ENCODE data around the gene SLC29A1. TPM values are rescaled to one million over a fixed set of nuclear protein-coding genes. Genes with fewer than 3 reads are reported as not detected.
A peak's percentile ranks its signal among the peaks of the same experiment; 100 is the strongest.

Gene SLC29A1
- total and polyA plus RNA-seq, 4 donors = 19.1 to 42.7 (median 26.4) TPM

DNA sequence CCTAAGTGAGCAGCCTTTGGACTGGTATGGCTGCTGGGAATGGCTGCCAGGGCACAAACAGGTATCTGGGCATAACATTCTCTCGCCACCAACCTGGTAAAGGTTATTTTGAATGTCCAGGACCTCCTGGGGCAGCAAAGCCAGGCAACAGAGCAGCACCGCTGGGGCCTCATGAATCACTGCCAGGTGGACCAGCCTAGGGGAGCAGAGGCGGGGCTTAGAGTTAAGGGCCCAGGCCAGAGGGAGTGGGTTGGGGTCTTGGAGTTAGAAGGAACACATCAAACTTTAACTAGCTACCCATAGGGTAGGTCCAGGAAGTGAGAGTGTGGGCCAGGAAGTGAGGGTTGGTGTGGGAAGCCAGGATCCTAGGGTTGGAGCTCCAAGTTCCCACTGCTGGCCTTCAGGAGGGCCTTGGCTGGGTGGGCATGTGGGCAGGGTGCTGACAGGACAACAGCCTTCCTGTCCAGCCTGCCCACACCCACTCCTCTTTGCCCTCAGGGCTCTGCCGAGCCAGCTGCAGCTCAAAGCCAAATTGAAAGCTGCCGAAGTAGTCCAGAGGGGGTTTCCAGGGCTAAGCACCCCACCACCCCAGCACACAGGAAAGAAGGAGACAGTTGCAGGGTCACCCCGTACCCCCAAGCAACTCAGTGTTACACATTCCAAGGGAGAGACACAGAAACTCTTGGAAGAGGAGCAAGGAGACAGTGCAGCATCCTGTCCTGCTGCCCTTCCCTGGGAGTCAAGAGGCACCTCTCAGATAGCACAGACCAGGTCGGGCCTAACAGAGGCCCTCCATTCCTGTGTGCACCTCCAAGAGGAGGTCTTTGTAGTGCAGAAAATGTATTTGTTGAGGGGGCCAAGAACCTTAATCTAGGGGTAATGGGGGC, 39.3 kb downstream of the SLC29A1 start:
- 48 to 52% methylated on average over 7 of the region's 7 CpGs for WGBS, 2 donors
- H3K9me3 ChIP-seq (ENCODE audit: control insufficient read depth in 4 of 4, insufficient read depth in 3 of 4, low read length in 3 of 4) = no peaks in the 10 kb centered on the region

DNA sequence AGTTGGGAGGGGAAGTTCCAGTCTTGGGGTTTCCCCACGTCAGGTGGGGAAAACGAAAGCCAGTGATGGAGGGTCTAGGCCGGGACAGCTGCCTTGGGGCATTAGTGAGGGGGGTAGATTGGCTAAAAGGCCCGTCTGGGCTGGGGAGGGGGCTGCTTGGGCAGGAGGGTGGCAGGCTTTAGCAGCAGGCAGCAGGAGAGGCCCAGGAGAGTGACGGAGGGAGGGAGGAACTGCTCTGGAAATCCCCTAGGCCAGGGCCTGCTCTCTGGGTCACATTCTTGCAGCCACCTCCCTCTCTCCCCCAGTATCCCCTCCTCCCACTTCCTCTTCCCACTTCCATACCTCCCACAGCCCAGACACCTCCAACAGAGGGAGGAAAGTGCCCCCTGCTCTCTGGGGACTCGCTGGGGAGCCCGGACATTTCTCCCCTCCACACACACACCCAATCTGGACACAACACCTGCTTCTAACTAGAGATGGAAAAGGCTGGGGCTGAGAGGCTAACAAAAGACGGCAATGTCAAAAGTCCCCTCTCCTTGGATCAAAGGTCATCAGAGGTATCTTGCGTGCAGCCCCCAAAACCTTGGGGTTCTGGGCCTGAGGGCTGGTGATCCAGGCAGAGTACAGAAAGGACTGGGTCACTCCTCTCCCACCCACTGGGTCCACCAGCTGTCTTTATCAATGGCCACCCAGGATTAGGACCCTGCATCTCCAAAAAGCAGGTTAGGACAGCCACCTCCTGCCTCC, 40.1 kb downstream of the SLC29A1 start:
- no peak for ATAC-seq (ENCODE audit: insufficient read depth, low FRiP score)

More for the DNA sequence above, 39.3 kb downstream of the SLC29A1 start:
- no peak overlapping the region for H3K4me3 ChIP-seq
- H3K9ac ChIP-seq (ENCODE audit: insufficient read depth in 1 of 2, low read length in 2 of 2) = peak overlapping the region in 1 of 2 donors; percentile 26
- peaks cover 0 to 17% (median 9%) of the 10 kb centered on the region in 4 donors for H3K36me3 ChIP-seq (ENCODE audit: control insufficient read depth in 4 of 4, insufficient read depth in 4 of 4, low read length in 4 of 4)
- no peaks in the 10 kb centered on the region for H3K27me3 ChIP-seq (ENCODE audit: control insufficient read depth in 3 of 3, insufficient read depth in 3 of 3, low read length in 2 of 3)
- H3K27ac ChIP-seq (ENCODE audit: low read depth in 1 of 2, low read length in 1 of 2) = no peak overlapping the region
- no peak for DNase-seq
- peaks cover 6 to 31% (median 16%) of the 10 kb centered on the region in 5 donors for H3K4me1 ChIP-seq (ENCODE audit: control insufficient read depth in 5 of 5, insufficient read depth in 5 of 5, low read length in 5 of 5)
- TF ChIP-seq, protein P1, sequence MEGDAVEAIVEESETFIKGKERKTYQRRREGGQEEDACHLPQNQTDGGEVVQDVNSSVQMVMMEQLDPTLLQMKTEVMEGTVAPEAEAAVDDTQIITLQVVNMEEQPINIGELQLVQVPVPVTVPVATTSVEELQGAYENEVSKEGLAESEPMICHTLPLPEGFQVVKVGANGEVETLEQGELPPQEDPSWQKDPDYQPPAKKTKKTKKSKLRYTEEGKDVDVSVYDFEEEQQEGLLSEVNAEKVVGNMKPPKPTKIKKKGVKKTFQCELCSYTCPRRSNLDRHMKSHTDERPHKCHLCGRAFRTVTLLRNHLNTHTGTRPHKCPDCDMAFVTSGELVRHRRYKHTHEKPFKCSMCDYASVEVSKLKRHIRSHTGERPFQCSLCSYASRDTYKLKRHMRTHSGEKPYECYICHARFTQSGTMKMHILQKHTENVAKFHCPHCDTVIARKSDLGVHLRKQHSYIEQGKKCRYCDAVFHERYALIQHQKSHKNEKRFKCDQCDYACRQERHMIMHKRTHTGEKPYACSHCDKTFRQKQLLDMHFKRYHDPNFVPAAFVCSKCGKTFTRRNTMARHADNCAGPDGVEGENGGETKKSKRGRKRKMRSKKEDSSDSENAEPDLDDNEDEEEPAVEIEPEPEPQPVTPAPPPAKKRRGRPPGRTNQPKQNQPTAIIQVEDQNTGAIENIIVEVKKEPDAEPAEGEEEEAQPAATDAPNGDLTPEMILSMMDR (IDR thresholded peaks at IDR 0.05; ENCODE audit: control extremely low read depth, extremely low read depth) = no peak
- ATAC-seq (ENCODE audit: insufficient read depth, low FRiP score) = no peak

DNA sequence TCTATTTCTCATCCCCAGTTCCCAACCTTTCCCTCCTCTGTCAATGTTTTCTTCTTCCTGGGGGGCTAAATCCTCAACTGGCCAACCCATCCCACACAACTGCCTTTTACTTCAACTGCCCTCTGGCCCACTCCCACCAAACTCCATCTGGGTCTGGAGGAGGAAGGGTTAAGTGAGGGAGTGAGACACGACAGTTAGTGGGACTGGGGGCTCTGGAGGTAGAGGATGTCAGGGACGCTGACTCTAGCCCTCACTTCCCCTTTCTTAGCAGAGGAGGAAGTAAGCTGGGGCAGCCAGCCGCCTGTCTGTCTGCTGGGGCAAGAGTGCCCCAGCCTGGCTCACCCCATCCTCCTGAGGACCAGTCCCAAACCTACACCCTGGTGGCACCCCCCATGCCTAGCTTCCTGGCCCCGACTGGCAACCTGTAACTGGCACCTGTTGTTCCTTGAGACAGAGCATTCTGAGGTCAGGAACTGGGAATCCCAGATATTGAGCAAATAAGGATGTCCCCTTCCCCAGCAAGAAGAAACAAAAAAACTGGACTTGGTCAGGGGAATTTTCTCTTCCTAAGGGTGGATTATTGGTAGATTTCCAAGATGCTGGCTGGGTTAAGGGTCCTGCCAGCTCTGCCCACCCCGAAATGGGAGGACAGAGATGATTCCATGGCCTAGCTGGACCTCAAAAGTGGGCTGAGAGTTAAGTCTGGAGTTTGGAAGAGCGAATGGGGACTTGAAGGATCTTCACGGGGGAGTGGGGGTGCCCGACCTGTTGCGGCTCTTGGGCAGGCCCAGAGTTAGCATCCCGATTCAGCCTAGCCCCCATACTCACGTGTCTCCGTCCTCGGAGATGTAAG, 41.0 kb downstream of the SLC29A1 start:
- peak; percentile 13 for ATAC-seq (ENCODE audit: insufficient read depth, low FRiP score)

More for the DNA sequence above, 40.1 kb downstream of the SLC29A1 start:
- TF ChIP-seq, protein P1 (IDR thresholded peaks at IDR 0.05; ENCODE audit: control extremely low read depth, extremely low read depth) = no peak
- Histone ChIP-seq H3K9ac (ENCODE audit: insufficient read depth in 1 of 2, low read length in 2 of 2) (no peak overlapping the region), H3K27me3 (ENCODE audit: control insufficient read depth in 3 of 3, insufficient read depth in 3 of 3, low read length in 2 of 3) (peaks cover 0 to 1% (median 0%) of the 10 kb centered on the region in 3 donors), H3K9me3 (ENCODE audit: control insufficient read depth in 4 of 4, insufficient read depth in 3 of 4, low read length in 3 of 4) (no peaks in the 10 kb centered on the region), H3K27ac (ENCODE audit: low read depth in 1 of 2, low read length in 1 of 2) (peak overlapping the region in 1 of 2 donors; percentile 34), H3K36me3 (ENCODE audit: control insufficient read depth in 4 of 4, insufficient read depth in 4 of 4, low read length in 4 of 4) (peaks cover 0 to 17% (median 9%) of the 10 kb centered on the region in 4 donors), H3K4me3 (peak overlapping the region; percentile 13), H3K4me1 (ENCODE audit: control insufficient read depth in 5 of 5, insufficient read depth in 5 of 5, low read length in 5 of 5) (peaks cover 6 to 26% (median 12%) of the 10 kb centered on the region in 5 donors)
- DNase-seq = peak in 1 of 3 donors; percentile 28
- 21% methylated on average over 9 of the region's 9 CpGs for WGBS, 2 donors

More for the DNA sequence above, 41.0 kb downstream of the SLC29A1 start:
- peaks cover 0 to 14% (median 9%) of the 10 kb centered on the region in 4 donors for H3K36me3 ChIP-seq (ENCODE audit: control insufficient read depth in 4 of 4, insufficient read depth in 4 of 4, low read length in 4 of 4)
- H3K4me3 ChIP-seq = peak overlapping the region; percentile 87
- DNase-seq = peak in 1 of 3 donors; percentile 80
- peak overlapping the region in 1 of 2 donors; percentile 72 for H3K9ac ChIP-seq (ENCODE audit: insufficient read depth in 1 of 2, low read length in 2 of 2)
- TF ChIP-seq, protein P1 (IDR thresholded peaks at IDR 0.05; ENCODE audit: control extremely low read depth, extremely low read depth) = no peak
- no peaks in the 10 kb centered on the region for H3K9me3 ChIP-seq (ENCODE audit: control insufficient read depth in 4 of 4, insufficient read depth in 3 of 4, low read length in 3 of 4)
- WGBS, 2 donors = 0 to 5% methylated on average over 13 of the region's 13 CpGs
- H3K4me1 ChIP-seq (ENCODE audit: control insufficient read depth in 5 of 5, insufficient read depth in 5 of 5, low read length in 5 of 5) = peaks cover 6 to 26% (median 12%) of the 10 kb centered on the region in 5 donors
- peaks cover 0 to 10% (median 6%) of the 10 kb centered on the region in 3 donors for H3K27me3 ChIP-seq (ENCODE audit: control insufficient read depth in 3 of 3, insufficient read depth in 3 of 3, low read length in 2 of 3)
- H3K27ac ChIP-seq (ENCODE audit: low read depth in 1 of 2, low read length in 1 of 2) = peak overlapping the region in 1 of 2 donors; percentile 89

Data from lung (tissue), 12 donors.